Activated CD4-positive, alpha-beta T cell treated with anti-CD3 and anti-CD28 coated beads, Interleukin-2, Interleukin-6, amounts not matched to agents 100 ng/mL and 50 ng/mL, durations not matched to agents 16 hours and 8 hours (primary cell): Measurements from ENCODE around the gene TSPAN12.
"Not testable (repeated sequence)": the region's sequence is repeated elsewhere in the genome, so short reads cannot be mapped to it uniquely, and the experiment has no call there.

Source experiments
- DNase-seq: peaks from one replicate; pipeline ENCODE4 v3.0.0-alpha.2; 2020

Gene TSPAN12

GRCh38 chr7:120805636-120806388 is 52.1 kb downstream of the TSPAN12 start:
- DNase-seq: peak; percentile 59

- DNase-seq: no peak
Measured at GRCh38 chr7:120802751-120803150, 55.2 kb downstream of the TSPAN12 start.

GRCh38 chr7:120799813-120800475 is 58.0 kb downstream of the TSPAN12 start:
- DNase-seq: peak; percentile 2

- no peak for DNase-seq
Measured at GRCh38 chr7:120799147-120799546, 58.8 kb downstream of the TSPAN12 start.

GRCh38 chr7:120797026-120797645 is 60.8 kb downstream of the TSPAN12 start:
- no peak for DNase-seq

GRCh38 chr7:120794106-120794729 is 63.7 kb downstream of the TSPAN12 start:
- no peak for DNase-seq

- DNase-seq: no peak
Measured at GRCh38 chr7:120793213-120793936, 64.6 kb downstream of the TSPAN12 start.

- no peak for DNase-seq
Measured at GRCh38 chr7:120792861-120793130, 65.1 kb downstream of the TSPAN12 start.

- DNase-seq: peak; percentile 70
Measured at GRCh38 chr7:120792091-120792860, 65.7 kb downstream of the TSPAN12 start.

- DNase-seq: no peak
Measured at GRCh38 chr7:120785095-120785494, 72.8 kb downstream of the TSPAN12 start.

- no peak for DNase-seq
Measured at GRCh38 chr7:120783721-120784120, 74.2 kb downstream of the TSPAN12 start.

GRCh38 chr7:120783273-120783672 is 74.7 kb downstream of the TSPAN12 start:
- DNase-seq: no peak

GRCh38 chr7:120781924-120782323 is 76.0 kb downstream of the TSPAN12 start:
- DNase-seq: not testable (repeated sequence)

- no peak for DNase-seq
Measured at GRCh38 chr7:120780938-120781337, 77.0 kb downstream of the TSPAN12 start.

- DNase-seq: not testable (repeated sequence)
Measured at GRCh38 chr7:120780451-120780850, 77.5 kb downstream of the TSPAN12 start.

GRCh38 chr7:120779078-120779477 is 78.9 kb downstream of the TSPAN12 start:
- not testable (repeated sequence) for DNase-seq

GRCh38 chr7:120775755-120776154 is 82.2 kb downstream of the TSPAN12 start:
- DNase-seq: no peak

GRCh38 chr7:120774481-120774880 is 83.5 kb downstream of the TSPAN12 start:
- no peak for DNase-seq

- no peak for DNase-seq
Measured at GRCh38 chr7:120770206-120770605, 87.7 kb downstream of the TSPAN12 start.

- no peak for DNase-seq
Measured at GRCh38 chr7:120760851-120761250, 97.1 kb downstream of the TSPAN12 start.

GRCh38 chr7:120760050-120760449 is 97.9 kb downstream of the TSPAN12 start:
- DNase-seq: peak; percentile 59

GRCh38 chr7:120743128-120743527 is 114.8 kb downstream of the TSPAN12 start:
- no peak for DNase-seq
